NOMO-1 (cell line): Measurements from ENCODE around the gene GPR137C.
A peak's percentile ranks its signal among the peaks of the same experiment; 100 is the strongest.
"Not testable (repeated sequence)": the region's sequence is repeated elsewhere in the genome, so short reads cannot be mapped to it uniquely, and the experiment has no call there.

Experiments
- DNase-seq, 2 experiments: peaks; one replicate each; lab custom pipeline; 2025; ENCODE audit not compliant: unreplicated experiment in 2 of 2; lab: John Stamatoyannopoulos, UW

GPR137C gene

GRCh38 chr14:52558688-52559087 is 6.1 kb downstream of the GPR137C start:
- no peak for DNase-seq

- no peak for DNase-seq
Measured at GRCh38 chr14:52563120-52563519, 10.5 kb downstream of the GPR137C start.

- not testable (repeated sequence) for DNase-seq
Measured at GRCh38 chr14:52568454-52568853, 15.8 kb downstream of the GPR137C start.

GRCh38 chr14:52575858-52576257 is 23.2 kb downstream of the GPR137C start:
- no peak for DNase-seq

GRCh38 chr14:52583544-52583943 is 30.9 kb downstream of the GPR137C start:
- no peak for DNase-seq

GRCh38 chr14:52589646-52590045 is 37.0 kb downstream of the GPR137C start:
- no peak for DNase-seq

GRCh38 chr14:52590318-52590717 is 37.7 kb downstream of the GPR137C start:
- no peak for DNase-seq

GRCh38 chr14:52596320-52596719 is 43.7 kb downstream of the GPR137C start:
- DNase-seq = no peak

- DNase-seq = no peak
Measured at GRCh38 chr14:52596861-52597260, 44.2 kb downstream of the GPR137C start.

- no peak for DNase-seq
Measured at GRCh38 chr14:52598568-52598967, 45.9 kb downstream of the GPR137C start.

GRCh38 chr14:52599974-52600373 is 47.3 kb downstream of the GPR137C start:
- DNase-seq = no peak

- DNase-seq = peak; percentile 2 to 60
Measured at GRCh38 chr14:52602131-52602530, 49.5 kb downstream of the GPR137C start.

GRCh38 chr14:52607061-52607460 is 54.4 kb downstream of the GPR137C start:
- DNase-seq = no peak

- DNase-seq = no peak
Measured at GRCh38 chr14:52609445-52610044, 56.9 kb downstream of the GPR137C start.

GRCh38 chr14:52610187-52610586 is 57.6 kb downstream of the GPR137C start:
- no peak for DNase-seq

GRCh38 chr14:52618602-52619001 is 66.0 kb downstream of the GPR137C start:
- DNase-seq = no peak

- DNase-seq = no peak
Measured at GRCh38 chr14:52619687-52620086, 67.1 kb downstream of the GPR137C start.

GRCh38 chr14:52640137-52640536 is 87.5 kb downstream of the GPR137C start:
- DNase-seq = no peak

GRCh38 chr14:52641745-52642144 is 89.1 kb downstream of the GPR137C start:
- no peak for DNase-seq

GRCh38 chr14:52649511-52649910 is 96.9 kb downstream of the GPR137C start:
- DNase-seq = no peak

- DNase-seq = no peak
Measured at GRCh38 chr14:52650774-52651173, 98.1 kb downstream of the GPR137C start.

- no peak for DNase-seq
Measured at GRCh38 chr14:52656905-52657304, 104.3 kb downstream of the GPR137C start.

- DNase-seq = no peak
Measured at GRCh38 chr14:52660325-52660724, 107.7 kb downstream of the GPR137C start.
